MCF 10A (cell line): ENCODE results near the gene DDX10. TPM values are rescaled to one million over a fixed set of nuclear protein-coding genes. Genes with fewer than 3 reads are reported as not detected.

ENCODE experiments used
- BruUV-seq: library from RNA; stranded (reverse); fragments of 400-500 nt; replicated peaks from 2 replicates; lab custom pipeline; 2021; lab: Mats Ljungman, UMichigan
- CTCF ChIA-PET: fragments of 300-600 bp; sonication (Branson Sonifier 250); formaldehyde crosslinking; extraction: SDS; loops from one replicate; lab custom pipeline; 2021; ENCODE audit warnings: antibody characterized with exemption, inconsistent platforms; lab: Yijun Ruan, JAX
- POLR2A ChIA-PET: fragments of 300-600, 350-650 bp; sonication (Branson Sonifier 250); formaldehyde crosslinking; extraction: SDS; loops from one replicate; lab custom pipeline; 2020; ENCODE audit warnings: antibody characterized with exemption, inconsistent platforms; lab: Yijun Ruan, JAX
- DNase-seq: peaks from one replicate; pipeline ENCODE4 v3.0.0-alpha.2; 2018; ENCODE audit not compliant: unreplicated experiment
- H3K27ac Mint-ChIP-seq: one replicate; pipeline ENCODE4 v1.8.0; 2022; ENCODE audit warnings: mild to moderate bottlenecking, low read depth, mixed read lengths; ENCODE audit not compliant: unreplicated experiment
- H3K27me3 Mint-ChIP-seq: one replicate; pipeline ENCODE4 v1.8.0; 2022; ENCODE audit warnings: mixed read lengths; ENCODE audit not compliant: insufficient read depth, unreplicated experiment
- H3K36me3 Mint-ChIP-seq: one replicate; pipeline ENCODE4 v1.8.0; 2022; ENCODE audit warnings: mild to moderate bottlenecking, moderate library complexity, mixed read lengths; ENCODE audit not compliant: insufficient read depth, unreplicated experiment
- H3K4me1 Mint-ChIP-seq: one replicate; pipeline ENCODE4 v1.8.0; 2022; ENCODE audit warnings: mixed read lengths; ENCODE audit not compliant: insufficient read depth, unreplicated experiment
- H3K4me3 Mint-ChIP-seq: one replicate; pipeline ENCODE4 v1.8.0; 2022; ENCODE audit warnings: mild to moderate bottlenecking, moderate library complexity, mixed read lengths; ENCODE audit not compliant: unreplicated experiment
- H3K9me3 Mint-ChIP-seq: one replicate; pipeline ENCODE4 v1.8.0; 2022; ENCODE audit warnings: mixed read lengths; ENCODE audit not compliant: unreplicated experiment
- CTCF ChIP-seq: fragments of 200-600 bp; IDR thresholded peaks from one replicate; pipeline ENCODE4 v1.8.0; 2022; ENCODE audit warnings: antibody characterized with exemption, mild to moderate bottlenecking; ENCODE audit not compliant: unreplicated experiment
- intact Hi-C: fragments of 100-400 bp; cut with micrococcal nuclease; formaldehyde crosslinking; loops from 2 replicates; pipeline ENCODE4 v1.14.1; 2022
- total RNA-seq: library from RNA; stranded (reverse); gene quantifications from 2 replicates; pipeline ENCODE4 v1.2.3, GENCODE V29; 2022

The DDX10 gene
- total RNA-seq, 1 experiment from 2014 or later = 113 TPM

DNA sequence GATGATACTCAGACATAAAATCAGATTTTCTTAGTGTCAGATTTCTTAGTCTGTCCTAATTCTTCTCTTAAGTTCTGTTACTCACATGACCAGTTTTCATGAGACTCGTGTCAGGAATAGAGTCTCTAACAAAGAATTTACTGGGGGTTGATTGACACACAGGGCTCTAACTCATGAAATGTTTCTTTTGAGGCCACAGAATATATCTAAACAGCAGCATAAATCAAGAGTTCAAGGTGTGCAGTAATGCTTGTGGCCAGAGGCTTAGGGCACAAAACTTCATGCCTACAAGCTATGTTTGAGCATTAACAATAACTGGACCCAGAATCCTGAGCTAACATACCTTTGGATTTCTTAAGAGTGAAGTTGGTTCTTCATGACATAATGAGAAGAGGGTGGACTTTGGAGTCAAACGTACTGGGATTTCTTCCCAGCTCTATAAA is 237.2 kb downstream of the DDX10 start:
- no peak for DNase-seq
- intact Hi-C loops = no loop called here
- TF ChIP-seq CTCF = no peak
- Mint-ChIP-seq H3K9me3 (no peaks in the 10 kb centered on the region), H3K4me1 (peaks cover 10% of the 10 kb centered on the region), H3K27ac (no peak overlapping the region), H3K4me3 (no peak overlapping the region), H3K27me3 (no peaks in the 10 kb centered on the region), H3K36me3 (no peaks in the 10 kb centered on the region)
- CTCF ChIA-PET = no interaction called here
- POLR2A ChIA-PET = interaction anchor here (1.2 kb wide), 1 partner anchor 127 kb away, joined by 3 read pairs; no protein-coding TSS in a partner anchor
- no TSS peak for BruUV-seq

- Mint-ChIP-seq H3K36me3 (no peaks in the 10 kb centered on the region), H3K4me3 (no peak overlapping the region), H3K27ac (no peak overlapping the region), H3K9me3 (no peaks in the 10 kb centered on the region), H3K4me1 (peaks cover 10% of the 10 kb centered on the region), H3K27me3 (no peaks in the 10 kb centered on the region)
- no peak for DNase-seq
- POLR2A ChIA-PET = interaction anchor here (0.6 to 0.9 kb wide), 3 partner anchors 9 to 26 kb away, joined by 3 to 5 read pairs (median 4); no protein-coding TSS in a partner anchor
- CTCF ChIA-PET = no interaction called here
- no TSS peak for BruUV-seq
- no peak for TF ChIP-seq CTCF
- intact Hi-C loops = no loop called here
Measured at GRCh38 chr11:108904480-108904879, 239.6 kb downstream of the DDX10 start.

DNA sequence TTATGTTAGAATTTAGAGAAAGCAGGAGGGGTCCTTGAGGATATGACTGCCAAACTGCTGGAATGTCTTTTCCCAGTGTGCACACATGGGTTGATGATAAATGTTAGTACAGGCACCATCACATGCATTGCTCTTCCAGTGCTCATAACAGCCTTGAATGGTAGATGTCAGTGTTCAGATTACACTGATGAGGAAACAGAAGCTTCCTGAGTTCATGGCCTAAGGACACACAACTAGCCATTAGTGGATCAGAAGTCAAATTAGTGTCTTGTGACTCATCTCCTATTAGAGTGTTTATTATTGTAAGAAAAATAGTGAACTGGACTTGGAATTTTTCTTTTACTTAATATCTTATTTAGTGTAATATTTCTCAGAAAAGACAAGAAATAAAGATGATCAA is 241.5 kb downstream of the DDX10 start:
- H3K27ac Mint-ChIP-seq = peak overlapping the region; percentile 81
- DNase-seq = peak; percentile 80

DNA sequence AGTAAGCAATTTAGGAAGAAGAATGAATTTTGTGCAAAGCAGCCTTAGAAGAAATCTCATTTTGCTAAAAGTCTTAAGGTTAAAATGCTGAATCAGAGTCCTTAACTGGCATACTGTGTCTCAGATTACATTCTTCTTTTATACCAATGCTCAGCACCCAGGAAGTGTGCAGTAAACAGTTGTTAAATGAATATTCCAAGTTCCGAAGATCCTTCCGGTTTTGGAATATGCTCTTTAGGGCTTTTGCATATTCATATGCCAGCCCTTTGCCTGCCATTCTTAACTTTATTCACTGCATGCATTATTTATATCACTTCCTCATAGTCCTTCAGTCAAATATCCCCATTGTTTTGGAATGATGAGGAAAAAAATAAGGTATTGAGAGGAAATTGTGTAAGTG is 242.0 kb downstream of the DDX10 start:
- Mint-ChIP-seq H3K36me3 (no peaks in the 10 kb centered on the region), H3K4me1 (peaks cover 10% of the 10 kb centered on the region), H3K9me3 (no peaks in the 10 kb centered on the region), H3K4me3 (no peak overlapping the region), H3K27me3 (no peaks in the 10 kb centered on the region), H3K27ac (peak overlapping the region; percentile 81)
- intact Hi-C loops = no loop called here
- TF ChIP-seq CTCF = no peak
- DNase-seq = peak; percentile 26
- ChIA-PET POLR2A (interaction anchor here (0.8 kb wide), 1 partner anchor 11 kb away, joined by 5 read pairs; no protein-coding TSS in a partner anchor), CTCF (no interaction called here)
- BruUV-seq = no TSS peak

More for the DNA sequence above, 241.5 kb downstream of the DDX10 start:
- intact Hi-C loops = no loop called here
- Mint-ChIP-seq H3K27me3 (no peaks in the 10 kb centered on the region), H3K4me1 (peaks cover 10% of the 10 kb centered on the region), H3K9me3 (no peaks in the 10 kb centered on the region), H3K36me3 (no peaks in the 10 kb centered on the region), H3K4me3 (no peak overlapping the region)
- CTCF ChIA-PET = no interaction called here
- no peak for TF ChIP-seq CTCF
- no TSS peak for BruUV-seq
- POLR2A ChIA-PET = interaction anchor here (0.8 kb wide), 1 partner anchor 11 kb away, joined by 5 read pairs; no protein-coding TSS in a partner anchor
